Measurements from ENCODE around the gene ERC2.

ERC2 gene

DNA sequence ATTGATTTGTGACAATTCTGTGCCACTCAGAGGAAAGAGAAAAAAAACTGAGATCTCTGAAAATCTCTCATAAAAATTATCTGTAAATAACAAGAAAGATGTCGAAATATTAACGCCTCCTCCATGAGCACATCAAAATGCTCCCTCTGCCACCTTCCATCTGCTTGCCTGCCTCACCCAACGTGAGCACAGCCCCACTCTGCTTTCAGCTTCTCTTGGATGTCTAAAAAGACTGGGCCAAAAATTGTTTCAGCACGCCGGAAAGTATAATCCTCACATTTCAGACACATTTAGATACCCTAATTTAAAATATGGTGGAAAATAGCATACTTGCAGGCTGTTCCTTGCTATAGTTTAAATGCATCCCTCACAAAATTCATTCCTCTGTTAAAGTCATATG is 57.1 kb downstream of the ERC2 start:
- Mint-ChIP-seq H3K27ac (no peak overlapping the region), H3K9me3 (no peaks in the 10 kb centered on the region), H3K36me3 (ENCODE audit: low read depth) (no peaks in the 10 kb centered on the region), H3K4me1 (ENCODE audit: low read depth) (no peaks in the 10 kb centered on the region), H3K4me3 (no peak overlapping the region), H3K27me3 (ENCODE audit: low read depth) (peaks cover 3% of the 10 kb centered on the region)
- DNase-seq (ENCODE audit: low spot score) = no peak

DNA sequence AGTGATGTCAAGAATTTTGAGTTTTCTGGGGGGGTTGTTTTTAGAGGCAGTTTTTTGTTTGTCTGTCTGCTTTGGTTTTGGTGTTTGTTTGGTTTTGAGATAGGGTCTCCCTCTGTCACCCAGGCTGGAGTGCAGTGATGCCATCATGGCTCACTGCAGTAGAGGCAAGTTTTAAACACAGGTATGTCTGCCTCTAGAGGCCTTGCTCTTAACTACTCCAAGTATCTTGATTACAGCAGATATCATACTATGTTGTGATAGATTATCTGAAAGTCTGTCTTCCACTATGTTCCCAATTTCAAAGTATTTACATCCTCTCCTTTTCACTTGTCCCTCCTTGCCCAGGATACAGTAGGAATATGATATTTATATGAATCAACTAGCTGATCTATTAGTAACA is 57.7 kb downstream of the ERC2 start:
- Mint-ChIP-seq H3K4me1 (ENCODE audit: low read depth) (no peaks in the 10 kb centered on the region), H3K9me3 (no peaks in the 10 kb centered on the region), H3K27me3 (ENCODE audit: low read depth) (peaks cover 3% of the 10 kb centered on the region), H3K36me3 (ENCODE audit: low read depth) (no peaks in the 10 kb centered on the region), H3K27ac (no peak overlapping the region), H3K4me3 (no peak overlapping the region)
- DNase-seq (ENCODE audit: low spot score) = no peak

DNA sequence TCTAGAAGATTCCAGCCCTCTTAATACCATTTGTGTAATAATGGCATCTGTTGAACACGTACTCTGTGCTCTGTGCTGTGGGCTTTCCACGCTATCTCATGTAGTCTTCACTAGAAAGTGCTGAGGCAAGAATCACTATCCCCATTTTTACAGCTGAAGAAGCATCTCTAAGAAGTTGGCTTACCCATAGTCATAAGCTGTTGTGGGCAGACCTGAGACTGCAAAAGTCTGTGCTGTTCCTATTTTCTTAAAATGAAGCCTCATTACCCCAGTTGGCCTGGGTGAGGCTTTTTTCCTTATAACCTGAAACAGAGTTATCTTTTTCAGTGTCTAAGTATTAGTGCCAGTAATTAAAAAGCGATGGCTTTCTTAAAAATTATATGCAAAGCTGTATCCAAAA is 58.5 kb downstream of the ERC2 start:
- Mint-ChIP-seq H3K4me3 (no peak overlapping the region), H3K4me1 (ENCODE audit: low read depth) (no peaks in the 10 kb centered on the region), H3K27me3 (ENCODE audit: low read depth) (peaks cover 3% of the 10 kb centered on the region), H3K27ac (no peak overlapping the region), H3K9me3 (no peaks in the 10 kb centered on the region), H3K36me3 (ENCODE audit: low read depth) (no peaks in the 10 kb centered on the region)
- no peak for DNase-seq (ENCODE audit: low spot score)

DNA sequence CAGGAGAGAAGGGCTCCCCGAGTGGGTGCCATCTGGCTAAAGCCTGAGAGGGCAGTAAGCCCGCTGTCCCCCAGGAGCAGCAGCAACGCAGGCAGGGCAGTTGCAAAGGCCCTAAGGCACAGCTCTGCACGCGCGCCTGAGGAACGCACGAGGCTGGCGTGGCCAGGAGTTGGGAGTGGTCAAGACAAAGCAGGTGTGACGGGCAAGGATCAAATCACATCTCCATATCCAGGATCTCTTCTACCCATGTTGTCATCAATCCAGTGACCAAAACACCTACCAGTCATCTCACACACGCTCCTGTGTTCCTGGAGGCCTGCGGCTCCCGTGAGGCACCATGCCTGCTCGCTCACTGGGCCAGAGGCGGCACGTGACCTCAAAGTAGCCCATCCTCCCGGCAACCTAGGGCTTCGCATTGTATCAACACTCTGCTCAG is 59.5 kb downstream of the ERC2 start:
- no peaks in the 10 kb centered on the region for H3K36me3 Mint-ChIP-seq (ENCODE audit: low read depth)

DNA sequence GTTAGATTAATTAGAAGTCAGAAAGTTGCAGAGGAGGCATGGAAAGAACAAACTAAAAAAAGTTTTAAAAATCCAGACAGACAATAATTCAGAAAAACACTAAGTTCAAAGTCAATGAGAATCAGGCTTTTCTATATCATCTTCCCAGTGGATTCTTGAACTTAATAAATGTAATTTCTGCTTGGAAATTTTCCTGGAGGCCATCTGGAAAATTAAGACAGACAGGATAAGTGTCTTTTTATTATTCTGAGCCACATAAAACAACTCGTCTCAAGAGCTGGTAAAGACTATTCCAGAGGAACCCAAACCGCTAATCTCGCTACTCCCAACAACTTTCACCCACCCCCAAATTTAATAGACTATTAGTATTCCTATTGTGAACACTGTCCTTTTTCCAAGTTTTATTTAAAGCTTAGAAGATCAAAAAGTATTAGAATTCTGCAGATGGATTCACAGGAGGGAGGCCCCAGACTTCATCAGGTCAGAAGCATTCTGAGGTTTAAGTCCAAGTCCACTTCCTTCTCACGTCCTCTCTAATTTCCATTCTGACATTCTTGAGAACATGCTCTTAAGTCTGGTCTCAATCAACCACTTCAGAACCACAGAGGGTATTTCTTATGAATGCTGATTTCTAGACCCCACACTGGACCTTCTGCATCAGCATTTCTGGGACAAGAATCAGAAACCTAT is 61.3 kb downstream of the ERC2 start:
- Mint-ChIP-seq H3K27me3 (ENCODE audit: low read depth) (peaks cover 3% of the 10 kb centered on the region), H3K4me1 (ENCODE audit: low read depth) (no peaks in the 10 kb centered on the region), H3K27ac (no peak overlapping the region), H3K4me3 (no peak overlapping the region), H3K36me3 (ENCODE audit: low read depth) (no peaks in the 10 kb centered on the region), H3K9me3 (no peaks in the 10 kb centered on the region)
- no peak for DNase-seq (ENCODE audit: low spot score)

More for the DNA sequence above, 59.5 kb downstream of the ERC2 start:
- no peak for DNase-seq (ENCODE audit: low spot score)
- Mint-ChIP-seq H3K9me3 (no peaks in the 10 kb centered on the region), H3K27ac (no peak overlapping the region), H3K4me1 (ENCODE audit: low read depth) (no peaks in the 10 kb centered on the region), H3K27me3 (ENCODE audit: low read depth) (peaks cover 3% of the 10 kb centered on the region), H3K4me3 (no peak overlapping the region)

DNA sequence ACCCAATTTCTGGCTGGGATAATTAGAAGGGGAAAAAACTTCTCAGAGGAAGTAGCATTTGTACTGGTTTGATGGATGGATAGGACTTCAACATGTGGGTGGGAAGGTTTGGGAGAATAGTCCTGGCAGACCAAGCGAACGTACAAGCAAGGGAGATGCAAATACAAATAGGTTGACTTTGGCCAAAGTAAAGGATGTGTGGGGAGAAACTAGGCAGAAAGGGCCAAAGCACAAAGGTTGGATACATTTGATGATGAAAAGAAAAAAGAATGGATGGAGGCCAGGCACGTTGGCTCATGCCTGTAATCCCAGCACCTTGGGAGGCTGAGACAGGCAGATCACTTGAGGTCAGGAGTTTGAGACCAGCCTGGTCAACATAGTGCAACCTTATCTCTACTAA is 63.4 kb downstream of the ERC2 start:
- Mint-ChIP-seq H3K9me3 (no peaks in the 10 kb centered on the region), H3K4me3 (no peak overlapping the region), H3K4me1 (ENCODE audit: low read depth) (no peaks in the 10 kb centered on the region), H3K27me3 (ENCODE audit: low read depth) (peaks cover 5% of the 10 kb centered on the region), H3K27ac (no peak overlapping the region), H3K36me3 (ENCODE audit: low read depth) (no peaks in the 10 kb centered on the region)
- no peak for DNase-seq (ENCODE audit: low spot score)

DNA sequence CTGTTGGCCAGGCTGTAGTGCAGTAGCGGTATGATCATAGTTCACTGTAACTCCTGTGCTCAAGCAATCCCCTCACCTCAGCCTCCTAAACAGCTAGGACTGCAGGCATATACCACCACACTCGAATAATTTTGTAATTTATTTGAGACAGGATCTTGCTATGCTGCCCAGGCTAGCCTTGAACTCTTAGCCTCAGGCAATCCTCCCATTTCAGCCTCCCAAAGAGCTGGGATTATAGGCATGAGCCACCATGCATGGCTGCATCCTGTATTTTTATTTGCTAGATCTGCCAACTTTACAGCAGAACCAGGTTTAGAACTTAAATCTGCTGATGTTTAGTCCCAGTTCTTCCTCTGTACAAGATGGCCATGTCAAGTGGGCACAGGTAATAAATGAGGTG is 69.6 kb downstream of the ERC2 start:
- no peaks in the 10 kb centered on the region for H3K4me1 Mint-ChIP-seq (ENCODE audit: low read depth)
- H3K27ac Mint-ChIP-seq = no peak overlapping the region
- H3K4me3 Mint-ChIP-seq = no peak overlapping the region
- H3K36me3 Mint-ChIP-seq (ENCODE audit: low read depth) = no peaks in the 10 kb centered on the region
- H3K9me3 Mint-ChIP-seq = no peaks in the 10 kb centered on the region
- DNase-seq (ENCODE audit: low spot score) = no peak
- peaks cover 14% of the 10 kb centered on the region for H3K27me3 Mint-ChIP-seq (ENCODE audit: low read depth)

DNA sequence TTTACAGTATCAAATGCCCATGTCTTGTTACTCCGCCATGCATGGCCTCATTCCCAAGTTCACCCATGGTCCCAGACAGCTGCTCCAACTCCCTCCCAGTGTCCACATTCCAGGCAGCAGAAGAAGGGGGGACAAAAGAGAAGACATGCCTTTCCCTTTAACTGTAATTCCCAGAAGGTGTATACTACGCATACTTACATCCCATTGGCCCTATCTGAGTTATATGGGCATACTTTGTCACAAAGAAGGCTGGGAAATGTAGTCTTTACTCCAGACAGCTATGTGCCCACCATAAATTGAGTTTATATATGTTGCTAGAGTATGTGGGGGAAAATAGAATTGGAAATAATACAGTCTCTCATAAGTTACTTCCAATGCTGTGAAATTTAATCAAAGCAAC is 70.5 kb downstream of the ERC2 start:
- no peak for DNase-seq (ENCODE audit: low spot score)
- Mint-ChIP-seq H3K36me3 (ENCODE audit: low read depth) (no peaks in the 10 kb centered on the region), H3K27ac (no peak overlapping the region), H3K4me3 (no peak overlapping the region), H3K9me3 (no peaks in the 10 kb centered on the region), H3K4me1 (ENCODE audit: low read depth) (no peaks in the 10 kb centered on the region), H3K27me3 (ENCODE audit: low read depth) (peaks cover 14% of the 10 kb centered on the region)

DNA sequence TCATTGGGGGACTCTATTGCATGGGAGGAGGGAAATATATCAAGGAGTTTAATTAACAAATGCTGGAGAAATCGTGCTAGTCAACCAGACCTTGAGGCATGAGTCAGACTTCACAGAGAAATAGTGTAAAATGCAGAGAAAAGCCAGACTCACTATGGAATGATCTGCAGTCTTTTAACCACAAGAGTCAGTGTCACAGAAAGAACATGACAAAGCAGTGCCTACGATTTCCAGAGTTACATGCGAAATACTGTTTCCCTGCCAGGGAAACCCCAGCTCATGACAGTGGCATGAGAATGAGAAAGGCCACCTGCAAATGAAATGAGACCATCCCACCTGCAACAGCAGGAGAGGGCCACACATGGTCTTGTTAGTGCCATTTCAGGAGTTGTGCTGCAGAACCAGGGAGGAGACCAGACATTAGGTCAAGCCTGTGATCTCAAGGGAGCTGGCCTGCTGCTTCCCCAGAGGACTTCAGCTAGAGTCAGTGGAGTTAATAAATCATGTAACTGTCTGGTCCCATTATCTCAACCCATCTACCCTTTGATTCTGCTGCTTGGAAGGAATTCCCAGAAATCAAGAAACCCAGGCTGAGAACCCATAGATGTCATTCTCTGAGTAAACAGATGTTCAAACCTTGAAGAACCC is 79.0 kb downstream of the ERC2 start:
- no peaks in the 10 kb centered on the region for H3K4me1 Mint-ChIP-seq (ENCODE audit: low read depth)
- no peaks in the 10 kb centered on the region for H3K36me3 Mint-ChIP-seq (ENCODE audit: low read depth)
- H3K27me3 Mint-ChIP-seq (ENCODE audit: low read depth) = no peaks in the 10 kb centered on the region
- no peak for DNase-seq (ENCODE audit: low spot score)
- no peak overlapping the region for H3K4me3 Mint-ChIP-seq
- no peaks in the 10 kb centered on the region for H3K9me3 Mint-ChIP-seq
- no peak overlapping the region for H3K27ac Mint-ChIP-seq

DNA sequence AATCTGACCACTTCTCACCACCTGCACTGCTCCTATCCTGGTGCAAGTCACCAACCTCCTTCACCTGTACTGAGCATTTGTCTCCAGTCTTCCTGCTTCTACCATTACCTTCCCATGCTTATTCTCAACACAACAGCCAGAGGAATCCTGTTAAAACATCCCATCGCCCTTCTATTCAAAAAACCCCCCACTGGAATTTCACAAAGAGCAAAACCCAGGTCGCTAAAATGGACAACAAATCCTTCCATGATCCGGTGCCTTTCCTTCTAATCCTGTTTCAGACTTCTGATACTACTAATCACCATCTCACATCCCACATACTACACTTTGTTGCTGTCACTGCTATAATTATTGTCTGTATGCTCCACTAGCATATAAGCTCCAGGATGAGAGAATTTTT is 85.2 kb downstream of the ERC2 start:
- Mint-ChIP-seq H3K27ac (no peak overlapping the region), H3K4me1 (ENCODE audit: low read depth) (no peaks in the 10 kb centered on the region), H3K9me3 (no peaks in the 10 kb centered on the region)

DNA sequence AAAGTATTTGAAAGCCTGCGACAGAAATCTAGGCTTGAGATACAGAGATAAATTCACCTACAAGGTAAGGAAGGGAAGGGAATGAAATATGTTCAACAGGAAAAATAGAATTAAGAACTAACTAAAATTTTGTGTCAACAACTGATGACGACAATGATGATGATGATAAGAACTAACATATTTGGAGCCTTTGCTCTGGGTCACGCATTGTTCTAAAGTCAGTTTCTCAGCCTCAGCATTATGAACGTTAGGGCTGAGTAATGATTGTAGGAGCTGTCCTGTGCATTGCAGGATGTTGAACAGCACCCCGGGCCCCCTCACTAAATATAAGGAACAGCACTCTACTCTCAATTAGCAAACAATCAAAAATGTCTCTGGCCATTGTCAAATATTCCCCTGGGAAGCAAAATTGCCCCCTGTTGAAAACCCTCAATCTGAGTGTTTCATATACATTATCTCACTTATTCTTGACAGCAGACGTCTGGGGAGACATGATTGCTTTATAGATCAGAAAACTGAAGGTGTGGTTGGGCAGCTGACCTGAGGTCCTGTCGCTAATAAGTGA is 88.5 kb downstream of the ERC2 start:
- no peaks in the 10 kb centered on the region for H3K36me3 Mint-ChIP-seq (ENCODE audit: low read depth)

More for the DNA sequence above, 85.2 kb downstream of the ERC2 start:
- no peaks in the 10 kb centered on the region for H3K36me3 Mint-ChIP-seq (ENCODE audit: low read depth)
- H3K4me3 Mint-ChIP-seq = no peak overlapping the region
- no peaks in the 10 kb centered on the region for H3K27me3 Mint-ChIP-seq (ENCODE audit: low read depth)
- no peak for DNase-seq (ENCODE audit: low spot score)

DNA sequence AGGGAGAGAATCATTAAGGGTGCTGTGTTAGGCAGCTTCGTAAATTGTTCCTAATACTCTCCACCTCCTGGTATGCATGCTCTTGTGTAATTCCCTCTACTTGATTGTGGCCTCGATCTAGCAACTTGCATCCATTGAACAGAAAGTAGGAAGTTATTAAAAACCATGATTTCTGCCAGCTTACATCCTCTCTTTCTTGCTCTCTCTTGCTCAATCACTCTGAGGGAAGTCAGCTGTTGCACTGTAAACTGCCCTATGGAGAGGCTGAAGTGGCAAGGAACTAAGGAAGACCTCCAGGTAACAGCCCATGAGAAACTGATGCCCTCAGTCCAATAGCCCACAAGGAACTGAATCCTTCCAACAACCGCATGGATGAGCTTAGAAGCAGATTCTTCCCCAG is 92.6 kb downstream of the ERC2 start:
- Mint-ChIP-seq H3K9me3 (peaks cover 4% of the 10 kb centered on the region), H3K4me3 (no peak overlapping the region), H3K27ac (no peak overlapping the region)

More for the DNA sequence above, 88.5 kb downstream of the ERC2 start:
- no peak overlapping the region for H3K27ac Mint-ChIP-seq
- H3K4me1 Mint-ChIP-seq (ENCODE audit: low read depth) = no peaks in the 10 kb centered on the region
- peaks cover 4% of the 10 kb centered on the region for H3K9me3 Mint-ChIP-seq
- H3K27me3 Mint-ChIP-seq (ENCODE audit: low read depth) = no peaks in the 10 kb centered on the region
- no peak for DNase-seq (ENCODE audit: low spot score)
- no peak overlapping the region for H3K4me3 Mint-ChIP-seq

DNA sequence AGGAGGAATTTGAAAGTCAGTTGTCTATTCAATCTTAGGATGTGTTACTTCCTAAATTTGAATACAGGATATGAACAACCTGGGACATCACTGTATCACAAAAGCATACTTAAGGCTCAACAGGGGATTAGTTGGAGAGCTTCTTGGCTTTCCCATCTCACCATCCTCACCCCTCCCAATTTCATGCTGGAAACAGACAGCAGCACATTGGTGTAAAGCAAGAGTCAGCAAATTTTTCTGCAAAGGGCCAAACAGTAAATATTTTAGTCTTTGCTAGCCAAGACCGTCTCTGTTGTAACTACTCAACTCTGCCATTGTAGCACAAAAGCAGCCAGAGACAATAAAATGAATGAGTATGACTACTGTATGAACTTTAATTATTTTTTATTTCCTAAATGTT is 94.9 kb downstream of the ERC2 start:
- H3K27me3 Mint-ChIP-seq (ENCODE audit: low read depth) = no peaks in the 10 kb centered on the region
- no peak overlapping the region for H3K4me3 Mint-ChIP-seq
- H3K4me1 Mint-ChIP-seq (ENCODE audit: low read depth) = no peaks in the 10 kb centered on the region
- H3K36me3 Mint-ChIP-seq (ENCODE audit: low read depth) = no peaks in the 10 kb centered on the region
- no peak for DNase-seq (ENCODE audit: low spot score)
- no peak overlapping the region for H3K27ac Mint-ChIP-seq
- peaks cover 4% of the 10 kb centered on the region for H3K9me3 Mint-ChIP-seq

More for the DNA sequence above, 92.6 kb downstream of the ERC2 start:
- Mint-ChIP-seq H3K4me1 (ENCODE audit: low read depth) (no peaks in the 10 kb centered on the region), H3K36me3 (ENCODE audit: low read depth) (no peaks in the 10 kb centered on the region), H3K27me3 (ENCODE audit: low read depth) (no peaks in the 10 kb centered on the region)
- DNase-seq (ENCODE audit: low spot score) = no peak

DNA sequence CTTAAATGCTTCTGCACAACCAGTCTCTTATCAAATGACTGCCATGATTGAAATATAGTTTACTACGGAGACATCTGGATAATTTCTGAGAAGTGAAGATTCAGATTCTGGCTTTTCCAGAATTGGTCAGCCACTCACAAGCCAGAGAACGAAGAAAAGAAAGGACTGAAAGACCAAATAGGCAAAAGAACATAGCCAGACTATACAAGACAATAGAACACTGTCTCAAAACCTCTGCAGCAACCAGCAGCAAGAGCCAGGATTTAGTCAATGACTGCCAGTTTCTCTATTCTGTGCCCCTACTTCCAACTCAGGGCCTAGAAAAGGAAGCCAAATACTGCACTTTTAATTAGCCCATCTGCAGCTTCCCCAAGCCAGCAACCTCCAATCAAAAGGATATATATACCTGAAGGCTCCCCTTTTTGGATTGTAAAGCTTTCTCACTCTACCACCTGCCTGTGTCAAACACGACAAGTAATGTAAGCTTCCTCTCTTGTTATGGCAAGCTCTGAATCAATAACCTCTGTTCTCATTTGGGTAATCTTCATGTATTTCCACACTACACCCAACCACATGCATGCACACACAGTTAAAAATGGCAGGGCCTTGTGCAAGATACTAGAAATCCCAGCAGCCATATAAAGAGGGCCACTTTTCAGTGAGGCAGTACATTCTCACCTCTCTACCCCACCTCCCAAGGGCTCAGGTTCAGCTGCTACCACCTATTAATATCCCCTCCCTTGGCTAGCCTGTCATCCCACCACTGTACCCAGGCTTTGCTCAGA is 97.1 kb downstream of the ERC2 start:
- Mint-ChIP-seq H3K4me3 (no peak overlapping the region), H3K27ac (no peak overlapping the region), H3K4me1 (ENCODE audit: low read depth) (no peaks in the 10 kb centered on the region), H3K9me3 (no peaks in the 10 kb centered on the region), H3K36me3 (ENCODE audit: low read depth) (no peaks in the 10 kb centered on the region), H3K27me3 (ENCODE audit: low read depth) (peaks cover 2% of the 10 kb centered on the region)
- DNase-seq (ENCODE audit: low spot score) = no peak

Data from T-helper 2 cell treated with Interferon-gamma antibody and Interleukin-4, amounts not matched to agents 5 μg/mL and 100 μg/mL, for 36 hours (primary cell).